OCI-LY7 (cell line): ENCODE data around the gene CDK11B.

ENCODE experiments used
- EZH2phosphoT487 ChIP-seq: fragments of 200-600 bp; sonication (generic); IDR thresholded peaks from 2 replicates; pipeline ENCODE4 v1.6.1; 2018; ENCODE audit warnings: low read depth, borderline replicate concordance, mild to moderate bottlenecking, mixed run types, antibody characterized with exemption, low read length, moderate library complexity, mixed read lengths
- TF ChIP-seq, protein P1 (sequence below): fragments of 200-600 bp; sonication (generic); conservative IDR thresholded peaks from 2 replicates; pipeline ENCODE4 v1.5.1; 2014; ENCODE audit warnings: mild to moderate bottlenecking, antibody characterized with exemption, low read length, moderate library complexity, mixed read lengths

DNA sequence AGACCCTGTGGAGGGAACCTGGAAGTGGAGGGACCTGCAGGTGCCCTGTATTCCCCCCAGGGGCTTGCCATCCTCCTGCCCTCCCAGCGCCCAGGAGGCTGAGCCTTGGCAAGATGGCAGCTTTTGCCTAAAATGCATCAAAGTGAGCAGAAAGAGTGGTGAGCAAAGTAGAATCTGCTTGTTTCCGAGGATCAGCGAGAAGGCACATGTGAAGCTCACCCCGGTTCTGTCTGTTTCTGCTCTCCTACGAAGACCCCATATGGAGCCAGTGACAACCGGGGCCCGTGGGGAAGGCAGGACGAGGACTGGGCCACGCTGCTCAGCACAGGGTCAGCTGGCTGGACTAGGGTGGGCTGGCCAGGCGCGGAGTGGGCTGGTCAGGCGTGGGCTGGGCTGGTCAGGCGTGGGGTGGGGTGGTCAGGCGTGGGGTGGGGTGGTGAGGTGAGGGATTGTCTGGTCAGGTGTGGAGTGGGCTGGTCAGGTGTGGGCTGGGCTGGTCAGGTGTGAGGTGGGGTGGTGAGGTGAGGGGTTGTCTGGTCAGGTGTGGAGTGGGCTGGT is 53.7 kb downstream of the CDK11B start:
- TF ChIP-seq, protein P1, sequence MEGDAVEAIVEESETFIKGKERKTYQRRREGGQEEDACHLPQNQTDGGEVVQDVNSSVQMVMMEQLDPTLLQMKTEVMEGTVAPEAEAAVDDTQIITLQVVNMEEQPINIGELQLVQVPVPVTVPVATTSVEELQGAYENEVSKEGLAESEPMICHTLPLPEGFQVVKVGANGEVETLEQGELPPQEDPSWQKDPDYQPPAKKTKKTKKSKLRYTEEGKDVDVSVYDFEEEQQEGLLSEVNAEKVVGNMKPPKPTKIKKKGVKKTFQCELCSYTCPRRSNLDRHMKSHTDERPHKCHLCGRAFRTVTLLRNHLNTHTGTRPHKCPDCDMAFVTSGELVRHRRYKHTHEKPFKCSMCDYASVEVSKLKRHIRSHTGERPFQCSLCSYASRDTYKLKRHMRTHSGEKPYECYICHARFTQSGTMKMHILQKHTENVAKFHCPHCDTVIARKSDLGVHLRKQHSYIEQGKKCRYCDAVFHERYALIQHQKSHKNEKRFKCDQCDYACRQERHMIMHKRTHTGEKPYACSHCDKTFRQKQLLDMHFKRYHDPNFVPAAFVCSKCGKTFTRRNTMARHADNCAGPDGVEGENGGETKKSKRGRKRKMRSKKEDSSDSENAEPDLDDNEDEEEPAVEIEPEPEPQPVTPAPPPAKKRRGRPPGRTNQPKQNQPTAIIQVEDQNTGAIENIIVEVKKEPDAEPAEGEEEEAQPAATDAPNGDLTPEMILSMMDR: no peak
- no peak for TF ChIP-seq EZH2phosphoT487
